HG02973 (cell line): ENCODE data around the gene LANCL2.
"Not testable (repeated sequence)": the region's sequence is repeated elsewhere in the genome, so short reads cannot be mapped to it uniquely, and the experiment has no call there.

Experiments
- ATAC-seq: cut with Tn5 transposase; IDR thresholded peaks from one replicate; pipeline ENCODE4 v1.9.1; 2021; ENCODE audit warnings: moderate library complexity; ENCODE audit not compliant: unreplicated experiment

LANCL2 gene

DNA sequence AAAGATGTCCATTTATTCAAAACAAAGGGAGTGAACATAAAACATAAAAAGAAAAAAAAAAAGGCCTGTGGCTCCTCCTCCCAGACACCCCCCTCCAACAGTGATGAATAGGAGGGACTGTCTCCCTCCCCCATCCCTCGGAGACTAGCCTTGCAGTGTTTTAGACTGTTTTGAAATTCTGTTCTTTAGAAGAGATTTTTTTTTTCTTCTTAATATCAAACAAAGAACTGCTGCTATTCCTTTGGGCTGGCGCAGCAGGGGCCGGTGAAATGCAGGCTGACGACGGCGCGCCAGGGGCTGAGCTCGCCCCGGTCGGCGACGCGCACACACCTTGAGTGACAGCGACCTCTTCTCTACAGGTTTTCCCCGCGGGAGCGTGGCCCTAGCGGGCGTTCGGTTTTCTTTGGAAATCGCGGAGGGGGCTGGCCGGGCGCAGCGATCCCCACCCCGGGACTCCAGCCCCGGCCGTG is at the start of gene LANCL2:
TSS of gene LANCL2 (plus strand) at position 133 of the 470 bp plus-strand sequence. CDS start 689 bp downstream, outside the sequence.
- peak; percentile 33 for ATAC-seq

- no peak for ATAC-seq
Measured at GRCh38 chr7:55325371-55325792, 39.8 kb upstream of the LANCL2 start.

GRCh38 chr7:55326081-55326835 is 38.9 kb upstream of the LANCL2 start:
- no peak for ATAC-seq

DNA sequence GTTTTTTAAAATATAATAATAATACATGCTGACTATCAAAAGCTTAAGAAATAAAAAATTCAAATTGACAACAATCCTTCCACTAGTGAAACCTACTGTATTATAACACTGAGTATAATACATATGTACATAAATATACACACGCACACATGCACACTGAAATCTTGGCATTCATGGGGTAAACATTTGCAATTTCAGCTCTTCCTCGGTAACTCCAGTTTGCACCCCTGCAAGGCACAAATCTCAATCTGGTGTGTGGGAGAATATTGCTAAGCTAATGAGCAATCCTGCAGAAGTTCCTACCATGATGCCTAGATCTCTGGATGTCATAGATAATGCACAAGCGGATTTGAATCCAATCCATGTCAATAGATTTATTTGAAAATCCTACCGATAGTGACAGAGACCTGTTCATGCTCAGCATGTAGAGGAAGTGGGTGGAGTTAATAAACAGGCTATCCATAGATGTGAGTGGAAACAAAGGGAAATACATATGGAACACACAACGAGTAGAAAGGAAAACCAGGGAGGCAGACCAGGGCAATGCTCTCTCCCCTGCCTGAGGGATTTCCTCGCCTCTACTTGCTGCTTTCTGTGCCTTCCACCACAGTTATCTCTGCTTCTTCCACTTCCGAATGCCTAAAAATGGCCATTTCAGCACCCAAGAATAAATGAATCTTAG is 38.1 kb upstream of the LANCL2 start:
- no peak for ATAC-seq

DNA sequence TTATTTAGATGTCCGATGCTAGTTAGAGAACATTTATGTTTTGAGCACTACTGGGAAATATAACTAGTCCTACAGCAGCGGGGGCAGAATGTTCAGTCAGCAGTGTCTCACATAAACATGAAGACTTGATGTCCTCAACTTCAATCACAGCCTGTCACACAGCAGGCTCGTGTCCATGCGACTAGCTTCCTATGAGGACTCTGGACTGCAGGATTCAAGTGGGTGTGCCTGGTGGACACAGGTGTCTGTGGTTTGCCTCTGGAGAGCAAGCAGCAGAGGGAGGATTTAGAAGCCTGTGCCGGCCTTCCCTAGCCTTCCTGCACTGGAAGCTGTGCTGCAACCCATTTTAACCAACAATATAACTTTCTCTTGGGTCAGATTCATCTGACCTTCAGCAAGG is 30.0 kb upstream of the LANCL2 start:
- no peak for ATAC-seq

GRCh38 chr7:55335786-55336185 is 29.4 kb upstream of the LANCL2 start:
- ATAC-seq: no peak

DNA sequence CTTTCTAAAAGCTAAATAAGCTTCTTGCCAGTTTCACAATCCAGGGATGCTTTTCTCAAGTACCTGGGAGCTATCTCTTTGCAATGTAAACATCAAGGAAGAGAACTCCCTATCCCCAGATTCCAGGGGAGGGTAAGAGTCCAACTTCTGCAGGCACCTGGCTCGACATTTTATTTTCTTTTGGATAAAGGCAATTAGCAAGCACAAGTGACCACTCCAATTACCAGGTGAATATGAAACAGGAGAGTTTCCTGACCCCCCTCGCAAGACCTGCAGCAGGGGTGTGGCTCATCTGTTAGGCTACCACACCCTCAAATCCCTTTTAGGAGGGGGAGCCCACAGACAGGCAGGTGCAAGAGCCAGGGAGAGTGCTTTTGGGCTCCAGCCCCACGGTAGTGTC is 28.6 kb upstream of the LANCL2 start:
- ATAC-seq: no peak

DNA sequence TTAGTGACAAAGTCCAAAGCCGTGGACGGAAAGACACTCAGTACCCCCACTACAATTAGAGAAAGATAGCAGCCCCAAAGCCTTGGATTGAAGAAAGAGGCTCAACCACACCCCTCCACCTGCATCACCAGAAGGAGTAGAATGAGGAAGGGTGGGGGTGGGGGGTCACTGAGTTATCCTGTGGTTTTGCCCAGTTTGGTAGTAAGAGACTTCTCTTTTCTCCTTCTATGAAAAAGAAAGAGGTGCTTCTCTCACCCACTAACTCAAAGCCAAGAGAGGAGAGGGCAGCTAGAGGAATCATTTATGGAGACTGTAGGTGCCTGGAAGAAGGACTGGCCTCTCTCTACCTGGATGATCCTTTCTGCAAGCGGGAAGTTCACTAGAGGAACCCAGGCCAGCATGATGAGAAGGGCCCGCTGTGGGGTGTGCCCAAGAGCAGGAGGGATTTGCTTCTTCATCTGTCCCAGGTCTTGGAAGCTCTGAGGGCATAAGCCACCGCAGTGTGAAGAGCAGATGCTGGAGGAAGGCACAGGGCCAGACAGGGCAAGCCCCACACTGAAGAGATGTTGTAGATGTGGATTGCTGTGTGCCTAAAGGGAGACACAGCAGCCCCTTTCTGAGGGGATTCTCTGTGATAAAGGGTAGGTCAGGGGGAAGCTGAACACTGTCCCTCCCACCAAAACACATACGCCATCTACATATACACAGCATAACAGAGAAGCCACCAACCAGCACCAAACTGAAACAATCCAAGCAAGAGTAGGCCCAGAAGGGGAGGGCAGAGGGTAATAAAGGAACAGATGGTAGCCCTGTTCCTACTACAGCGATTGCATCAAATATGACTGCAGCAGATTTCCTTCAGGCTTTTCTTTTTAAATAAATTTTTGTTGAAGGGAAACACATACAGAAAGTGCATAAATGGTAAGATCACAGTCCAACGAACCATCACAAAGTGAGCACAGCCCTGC is 25.8 kb upstream of the LANCL2 start:
- no peak for ATAC-seq

- ATAC-seq: no peak
Measured at GRCh38 chr7:55342216-55342871, 22.8 kb upstream of the LANCL2 start.

DNA sequence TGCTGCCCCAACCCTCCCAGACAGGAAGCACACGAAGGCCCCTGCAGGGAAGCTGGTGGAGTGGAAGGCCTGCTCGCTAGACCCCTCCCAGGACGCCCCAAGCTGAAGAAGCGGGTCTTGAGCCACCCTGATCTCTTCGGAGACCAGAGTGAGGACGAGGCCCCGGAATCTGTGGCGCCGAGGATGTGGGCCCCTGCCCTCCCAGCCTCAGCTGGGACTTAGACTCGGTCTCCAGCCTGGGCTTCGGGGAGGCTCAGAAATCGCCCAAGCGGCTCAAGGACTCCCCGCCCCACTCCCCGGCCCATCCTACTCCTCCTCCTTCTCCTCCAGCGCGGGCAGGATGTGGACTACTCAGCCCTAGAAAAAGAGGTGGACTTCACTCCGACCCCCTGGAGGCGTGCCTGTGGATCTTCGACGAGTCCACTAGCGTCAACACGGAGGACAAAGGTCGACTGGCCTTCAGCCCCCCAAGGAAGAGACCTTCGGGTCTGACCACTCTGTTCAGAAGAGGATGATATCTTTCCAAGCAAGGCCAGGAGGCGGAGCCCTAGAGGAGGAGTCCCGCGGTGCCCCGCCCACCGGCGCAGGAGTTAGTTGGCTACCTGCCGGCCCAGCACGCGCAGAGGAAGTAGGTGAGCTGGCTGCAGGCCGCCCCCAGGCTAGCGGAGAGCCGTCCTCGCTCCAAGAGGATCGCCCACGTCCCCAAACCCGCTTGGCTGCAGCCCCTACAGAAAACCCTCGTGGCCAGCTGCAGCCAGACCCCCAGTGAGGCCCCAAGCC is 21.9 kb upstream of the LANCL2 start:
- ATAC-seq: no peak

DNA sequence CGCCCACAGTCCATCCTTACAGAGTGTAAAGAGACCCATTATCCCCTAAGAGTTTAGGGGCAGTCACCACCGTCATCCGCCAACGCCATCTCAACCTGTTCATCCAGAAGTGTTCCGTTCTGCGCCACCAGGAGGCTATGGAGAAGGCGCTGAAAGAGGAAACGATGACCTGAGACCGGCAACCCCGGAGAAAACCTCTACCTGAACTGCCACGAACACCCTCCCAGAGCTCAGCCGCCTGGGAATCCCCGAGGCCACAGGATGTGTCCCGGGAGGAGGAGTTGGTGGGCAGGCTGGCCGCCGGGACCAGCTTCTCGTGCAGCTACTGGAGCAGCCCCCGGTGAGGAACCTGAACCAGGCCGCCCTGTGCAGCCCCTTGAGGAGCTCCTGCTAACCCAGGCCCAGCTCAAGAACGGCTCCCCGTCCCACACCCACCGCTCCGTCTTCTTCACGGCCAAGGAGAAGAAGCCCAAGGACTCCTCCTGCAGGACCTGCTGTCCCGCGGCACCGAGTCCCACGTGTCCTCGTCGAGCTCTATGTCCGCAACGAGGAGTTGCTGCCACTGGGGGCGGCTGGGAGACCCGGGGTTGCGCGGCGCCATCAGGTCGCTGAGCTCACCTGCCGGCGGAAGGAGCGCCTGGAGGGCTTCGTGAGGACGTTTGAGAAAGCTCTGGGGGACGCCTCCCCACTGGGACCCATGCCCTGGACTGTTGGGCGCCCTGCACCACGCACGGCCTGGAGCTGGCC is 21.1 kb upstream of the LANCL2 start:
- ATAC-seq: no peak

DNA sequence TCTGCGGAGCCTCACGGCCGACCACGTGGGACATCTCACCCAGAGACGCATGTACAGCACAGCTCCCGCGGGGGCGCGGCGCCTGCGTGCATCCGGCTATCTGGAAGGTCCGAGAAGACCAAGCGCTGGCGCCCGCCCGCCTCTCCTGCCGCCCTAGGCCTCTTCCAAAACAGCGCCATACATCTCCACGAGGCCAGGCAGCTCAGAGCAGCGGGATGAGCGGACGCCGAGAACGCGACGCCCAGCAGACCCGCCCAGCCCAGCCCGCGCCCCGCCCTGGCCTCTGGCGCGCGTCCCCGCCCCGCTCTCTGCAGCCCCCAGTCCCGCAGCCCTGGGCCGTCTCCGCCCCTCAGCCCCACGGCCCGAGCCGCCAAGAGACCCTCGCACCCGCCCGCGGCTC is 20.3 kb upstream of the LANCL2 start:
- no peak for ATAC-seq

GRCh38 chr7:55345292-55345691 is 19.8 kb upstream of the LANCL2 start:
- ATAC-seq: no peak

DNA sequence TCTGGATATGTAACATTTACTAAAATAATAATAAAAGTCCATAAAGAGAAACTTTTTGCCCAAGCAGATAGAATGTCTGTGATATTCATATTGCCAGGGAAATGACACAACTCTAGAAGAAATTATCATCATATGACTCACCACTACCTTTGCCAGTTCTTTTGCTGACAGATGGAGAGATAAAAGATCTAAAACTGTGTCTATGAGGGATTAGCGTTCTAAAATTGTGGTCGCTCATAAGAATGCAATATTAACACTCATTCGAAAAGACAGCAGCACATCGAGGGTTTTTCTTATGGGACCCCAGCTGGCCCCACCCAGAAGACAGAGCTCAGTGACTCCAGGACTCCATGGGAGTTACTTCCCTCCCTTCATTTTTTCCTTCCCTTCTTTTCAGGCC is 16.6 kb upstream of the LANCL2 start:
- no peak for ATAC-seq

DNA sequence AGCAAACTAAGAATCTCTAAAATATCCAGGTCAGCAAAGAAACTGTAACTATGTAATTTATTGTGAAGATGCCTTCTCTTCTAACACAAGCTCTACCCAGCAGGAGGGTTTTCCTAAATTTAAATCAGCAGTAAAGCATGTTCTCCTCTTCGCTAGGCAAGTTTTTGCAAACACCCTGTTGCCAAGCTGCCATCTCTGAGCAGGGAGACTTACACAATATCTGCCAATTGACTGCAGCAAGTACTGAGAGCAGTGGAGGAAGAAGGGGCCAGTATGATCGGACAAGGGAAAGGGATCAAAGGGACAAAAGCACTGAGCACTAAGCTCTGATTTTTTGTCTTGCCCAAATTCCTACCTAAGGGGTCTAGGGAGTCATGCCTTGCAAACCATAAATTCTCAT is 16.0 kb upstream of the LANCL2 start:
- ATAC-seq: no peak

DNA sequence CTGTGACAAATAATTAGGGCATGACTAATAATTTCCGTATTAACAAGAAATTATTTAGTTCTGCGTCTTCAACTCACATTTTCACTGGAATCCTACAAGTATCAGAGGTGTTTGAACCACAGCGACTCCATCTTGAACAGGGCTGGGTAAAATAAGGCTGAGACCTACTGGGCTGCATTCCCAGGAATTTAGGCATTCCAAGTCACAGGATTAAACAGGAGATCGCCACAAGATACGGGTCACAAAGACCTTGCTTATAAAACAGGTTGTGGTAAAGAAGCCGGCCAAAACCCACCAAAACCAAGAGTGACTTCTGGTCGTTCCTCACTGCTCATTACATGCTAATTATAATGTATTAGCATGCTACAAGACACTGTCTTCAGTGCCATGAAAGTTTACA is 14.9 kb upstream of the LANCL2 start:
- no peak for ATAC-seq

GRCh38 chr7:55351263-55351662 is 13.9 kb upstream of the LANCL2 start:
- no peak for ATAC-seq

DNA sequence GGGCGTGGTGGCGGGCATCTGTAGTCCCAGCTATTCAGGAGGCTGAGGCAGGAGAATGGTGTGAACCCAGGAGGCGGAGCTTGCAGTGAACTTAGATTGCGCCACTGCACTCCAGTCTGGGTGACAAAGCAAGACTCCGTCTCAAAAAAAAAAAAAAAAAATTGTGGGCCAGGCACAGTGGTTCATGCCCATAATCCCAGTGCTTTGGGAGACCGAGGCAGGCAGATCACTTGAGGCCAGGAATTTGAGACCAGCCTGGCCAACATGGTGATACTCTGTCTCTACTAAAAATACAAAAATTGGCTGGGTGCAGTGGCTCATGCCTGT is 12.2 kb upstream of the LANCL2 start:
- not testable (repeated sequence) for ATAC-seq

DNA sequence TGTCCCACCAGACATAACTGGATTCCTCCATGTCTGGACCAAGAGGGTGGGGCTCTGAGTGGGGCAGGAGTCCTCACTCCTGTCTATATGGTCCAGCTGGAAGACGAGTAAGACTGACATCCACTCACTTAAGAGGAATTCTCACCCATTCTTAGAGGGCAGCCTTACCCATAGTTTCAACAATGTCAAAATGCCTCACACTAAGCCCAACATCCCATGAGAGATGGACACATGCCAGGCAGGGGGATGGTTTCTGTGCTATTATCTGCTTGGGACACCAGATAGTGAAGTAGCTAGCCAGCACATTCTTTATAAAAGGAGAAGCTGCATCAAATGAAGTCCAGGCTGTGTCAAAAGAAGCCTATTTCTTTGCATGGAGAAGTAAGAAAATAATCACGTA is 4.7 kb upstream of the LANCL2 start:
- ATAC-seq: no peak
